ENCODE measurements around the gene RFTN1. TPM values are rescaled to one million over a fixed set of nuclear protein-coding genes. Genes with fewer than 3 reads are reported as not detected.

The RFTN1 gene
- total and polyA plus RNA-seq, 7 donors, result 10.9 to 26.4 (median 22.2) TPM

GRCh38 chr3:16551342-16551976 is 38.0 kb upstream of the RFTN1 start:
- intact Hi-C loops (cut with DNase I), result loop anchor here (2.0 kb wide), 2 partner anchors 261 to 283 kb away; no protein-coding TSS in a partner anchor
- Histone ChIP-seq H3K27ac (no peak overlapping the region), H3K9me3 (no peaks in the 10 kb centered on the region), H3K27me3 (no peaks in the 10 kb centered on the region), H3K4me1 (peaks cover 0 to 6% (median 3%) of the 10 kb centered on the region in 4 donors), H3K36me3 (no peaks in the 10 kb centered on the region), H3K4me3 (no peak overlapping the region)
- DNase-seq, result no peak
- WGBS, 2 donors, result 90 to 91% methylated on average over 4 of the region's 4 CpGs
- TF ChIP-seq POLR2AphosphoS5 (IDR thresholded peaks at IDR 0.05) (no peak), EP300 (IDR thresholded peaks at IDR 0.05) (no peak), CTCF (IDR thresholded peaks at IDR 0.05) (no peak), POLR2A (IDR thresholded peaks at IDR 0.05) (no peak)

DNA sequence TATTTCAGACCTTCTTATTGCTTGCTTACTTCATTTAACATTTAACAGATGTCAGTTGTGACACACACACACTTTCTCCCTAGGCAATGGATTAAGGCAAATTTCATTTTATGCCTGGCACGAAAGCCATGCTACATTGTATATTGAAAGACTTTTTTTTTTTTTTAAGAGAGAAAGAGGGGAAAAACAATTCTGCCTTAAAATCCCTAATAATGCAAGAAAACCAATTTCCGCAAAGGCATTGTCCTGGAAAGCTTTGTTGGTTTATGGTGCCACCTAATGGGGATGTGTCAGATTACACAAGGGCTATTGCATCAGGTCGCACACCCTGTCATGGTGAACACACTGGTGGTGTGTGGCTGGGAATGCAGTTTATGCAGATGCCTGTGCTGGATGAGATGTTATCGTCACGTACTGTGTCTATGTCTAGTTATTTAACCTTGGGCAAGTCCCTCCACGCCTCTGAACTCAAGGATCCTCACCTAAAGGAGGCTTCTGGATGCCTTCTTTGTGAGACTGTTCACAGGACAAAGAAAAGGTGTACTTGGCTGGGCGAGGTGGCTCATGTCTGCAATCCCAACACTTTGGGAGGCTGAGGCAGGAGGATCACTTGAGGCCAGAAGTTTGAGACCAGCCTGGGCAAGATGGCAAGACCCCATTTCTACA is 37.3 kb upstream of the RFTN1 start:
- intact Hi-C loops (cut with DNase I), result loop anchor here (2.0 kb wide), 2 partner anchors 260 to 282 kb away; no protein-coding TSS in a partner anchor
- Histone ChIP-seq H3K36me3 (no peaks in the 10 kb centered on the region), H3K27me3 (no peaks in the 10 kb centered on the region), H3K4me3 (peak overlapping the region in 2 of 4 donors; percentile 13 to 22), H3K4me1 (peaks cover 0 to 6% (median 3%) of the 10 kb centered on the region in 4 donors), H3K27ac (no peak overlapping the region), H3K9me3 (no peaks in the 10 kb centered on the region)
- 13 to 19% methylated on average over 7 of the region's 7 CpGs for WGBS, 2 donors
- DNase-seq, result peak; percentile 79
- peak; percentile 59 to 83 (median 82) for TF ChIP-seq CTCF (IDR thresholded peaks at IDR 0.05)
- TF ChIP-seq POLR2A (IDR thresholded peaks at IDR 0.05), result no peak
- no peak for TF ChIP-seq EP300 (IDR thresholded peaks at IDR 0.05)
- TF ChIP-seq POLR2AphosphoS5 (IDR thresholded peaks at IDR 0.05), result peak in 2 of 4 donors; percentile 45 to 63

- TF ChIP-seq CTCF (IDR thresholded peaks at IDR 0.05) (no peak), EP300 (IDR thresholded peaks at IDR 0.05) (no peak), POLR2AphosphoS5 (IDR thresholded peaks at IDR 0.05) (no peak), POLR2A (IDR thresholded peaks at IDR 0.05) (no peak)
- peak overlapping the region in 2 of 4 donors; percentile 13 to 22 for H3K4me3 ChIP-seq
- intact Hi-C loops (cut with DNase I), result loop anchor here (2.0 kb wide), 2 partner anchors 259 to 281 kb away; no protein-coding TSS in a partner anchor
Measured at GRCh38 chr3:16550305-16550675, 36.8 kb upstream of the RFTN1 start.

DNA sequence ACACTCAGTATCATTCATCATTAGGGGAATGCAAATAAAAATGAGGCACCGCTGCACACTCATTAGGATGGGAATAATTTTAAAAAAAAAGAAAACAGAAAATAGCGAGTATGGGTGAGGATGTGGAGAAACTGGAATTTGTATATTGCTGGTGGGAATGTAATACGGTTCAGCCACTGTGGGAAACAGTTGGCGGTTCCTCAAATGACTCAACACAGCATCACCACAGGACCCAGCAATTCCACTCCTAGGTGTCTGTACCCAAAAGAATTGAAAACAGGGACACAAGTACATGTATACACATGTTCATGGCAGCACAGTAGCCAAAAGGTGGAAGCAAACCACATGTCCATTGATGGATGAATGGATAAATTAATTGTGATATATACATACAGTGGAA is 35.2 kb upstream of the RFTN1 start:
- intact Hi-C loops (cut with DNase I), result no loop called here
- H3K4me1 ChIP-seq, result peaks cover 0 to 6% (median 3%) of the 10 kb centered on the region in 4 donors
- WGBS, 2 donors, result 83 to 90% methylated on average over 4 of the region's 4 CpGs
- no peak overlapping the region for H3K4me3 ChIP-seq
- no peaks in the 10 kb centered on the region for H3K36me3 ChIP-seq
- TF ChIP-seq EP300 (IDR thresholded peaks at IDR 0.05) (no peak), POLR2A (IDR thresholded peaks at IDR 0.05) (no peak), POLR2AphosphoS5 (IDR thresholded peaks at IDR 0.05) (no peak), CTCF (IDR thresholded peaks at IDR 0.05) (no peak)
- H3K27me3 ChIP-seq, result no peaks in the 10 kb centered on the region
- H3K9me3 ChIP-seq, result no peaks in the 10 kb centered on the region
- H3K27ac ChIP-seq, result no peak overlapping the region
- no peak for DNase-seq

More at GRCh38 chr3:16550305-16550675, 36.8 kb upstream of the RFTN1 start:
- 48 to 58% methylated on average over 4 of the region's 4 CpGs for WGBS, 2 donors
- no peaks in the 10 kb centered on the region for H3K9me3 ChIP-seq
- peaks cover 0 to 6% (median 3%) of the 10 kb centered on the region in 4 donors for H3K4me1 ChIP-seq
- DNase-seq, result no peak
- no peaks in the 10 kb centered on the region for H3K27me3 ChIP-seq
- H3K36me3 ChIP-seq, result no peaks in the 10 kb centered on the region
- no peak overlapping the region for H3K27ac ChIP-seq

Data from sigmoid colon (tissue), 7 donors.